Smooth muscle cell (in vitro differentiated cells): ENCODE data around the gene TMEM91. TPM values are rescaled to one million over a fixed set of nuclear protein-coding genes. Genes with fewer than 3 reads are reported as not detected.
"Not testable (repeated sequence)": the region's sequence is repeated elsewhere in the genome, so short reads cannot be mapped to it uniquely, and the experiment has no call there.

ENCODE experiments used
- DNase-seq: peaks from one replicate; lab custom pipeline; 2025; ENCODE audit not compliant: unreplicated experiment; lab: John Stamatoyannopoulos, UW
- H2AFZ ChIP-seq: fragments of 200-600 bp; sonication (generic); 2 replicates; pipeline ENCODE4 v1.6.0; 2016; ENCODE audit warnings: antibody characterized with exemption, low read depth, mild to moderate bottlenecking
- H3F3A ChIP-seq: fragments of 200-600 bp; sonication (generic); 2 replicates; pipeline ENCODE4 v1.6.0; 2017; ENCODE audit warnings: antibody characterized with exemption, low read depth
- H3K27ac ChIP-seq: fragments of 200-600 bp; sonication (generic); 2 replicates; pipeline ENCODE4 v1.5.1; 2016; ENCODE audit warnings: low read depth, mild to moderate bottlenecking
- H3K27me3 ChIP-seq: fragments of 200-600 bp; sonication (generic); 2 replicates; pipeline ENCODE4 v1.6.1; 2016; ENCODE audit warnings: low read depth, mild to moderate bottlenecking
- H3K36me3 ChIP-seq: fragments of 200-600 bp; sonication (generic); 2 replicates; pipeline ENCODE4 v1.5.1; 2016; ENCODE audit warnings: low read depth
- H3K4me1 ChIP-seq: fragments of 200-600 bp; sonication (generic); 2 replicates; pipeline ENCODE4 v1.5.1; 2016; ENCODE audit warnings: low read depth
- H3K4me2 ChIP-seq: fragments of 200-600 bp; sonication (generic); 2 replicates; pipeline ENCODE4 v1.6.0; 2016; ENCODE audit warnings: mild to moderate bottlenecking
- H3K4me3 ChIP-seq: fragments of 200-600 bp; sonication (generic); 2 replicates; pipeline ENCODE4 v1.5.1; 2016; ENCODE audit warnings: mild to moderate bottlenecking
- H3K79me2 ChIP-seq: fragments of 200-600 bp; sonication (generic); 2 replicates; pipeline ENCODE4 v1.6.0; 2016; ENCODE audit warnings: low read depth, mild to moderate bottlenecking
- H3K9ac ChIP-seq: fragments of 200-600 bp; sonication (generic); 2 replicates; pipeline ENCODE4 v1.6.0; 2016; ENCODE audit warnings: low read depth
- H3K9me3 ChIP-seq: fragments of 200-600 bp; sonication (generic); replicated peaks from 2 replicates; pipeline ENCODE4 v1.5.1; 2016; ENCODE audit warnings: low read depth
- H4K20me1 ChIP-seq: fragments of 200-600 bp; sonication (generic); 2 replicates; pipeline ENCODE4 v1.6.0; 2016; ENCODE audit warnings: low read depth
- WGBS: methylation state at CpG from one replicate; pipeline ENCODE4 v1.1.7; 2016; ENCODE audit warnings: low lambda C conversion rate; 5-methylcytosine and 5-hydroxymethylcytosine counted together
- polyA plus RNA-seq: library from polyadenylated mRNA; unstranded; fragments of >200 nt; fragmentation: Nextera tagmentation; extraction: Ambion mirVana; gene quantifications from 2 replicates; pipeline ENCODE4 v1.2.1, GENCODE V29; 2016
- total RNA-seq: library from RNA; depleted of rRNA; stranded (reverse); fragments of >200 nt; gene quantifications from 2 replicates; pipeline ENCODE4 v1.2.3, GENCODE V29; 2014
- TF ChIP-seq, protein P1 (sequence below): fragments of 200-600 bp; sonication (generic); IDR thresholded peaks from 2 replicates; pipeline ENCODE4 v1.5.1; 2017; ENCODE audit warnings: borderline replicate concordance, mild to moderate bottlenecking, antibody characterized with exemption; ENCODE audit not compliant: insufficient read depth, poor library complexity, severe bottlenecking

Gene TMEM91
- total and polyA plus RNA-seq, 2 experiments from 2014 or later: 11.0 to 24.3 TPM

DNA sequence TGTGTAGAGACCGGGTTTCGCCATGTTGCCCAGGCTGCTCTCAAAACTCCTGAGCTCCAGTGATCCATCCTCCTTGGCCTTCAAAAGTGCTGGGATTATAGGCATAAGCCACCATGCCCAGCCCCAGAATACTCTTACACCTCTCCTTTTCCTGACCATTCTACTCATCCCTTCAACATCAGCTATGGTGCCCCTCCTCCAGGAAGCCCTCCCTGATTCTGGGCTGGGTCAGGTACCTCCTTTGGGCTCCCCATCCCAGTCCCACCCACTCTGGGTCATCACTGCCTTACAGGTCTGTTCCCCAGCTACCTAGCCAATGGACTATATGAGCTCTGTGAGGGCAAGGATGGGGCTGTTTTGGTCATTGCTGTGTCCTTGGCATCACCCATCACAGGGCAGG is 32.2 kb upstream of the TMEM91 start:
- Histone ChIP-seq H3K79me2 (peaks cover 65% of the 10 kb centered on the region), H3F3A (peaks cover 16% of the 10 kb centered on the region), H3K4me1 (no peaks in the 10 kb centered on the region), H3K9ac (no peak overlapping the region), H3K4me3 (no peak overlapping the region), H3K36me3 (peaks cover 3% of the 10 kb centered on the region), H3K9me3 (no peaks in the 10 kb centered on the region), H3K27me3 (no peaks in the 10 kb centered on the region), H3K27ac (no peak overlapping the region), H4K20me1 (peaks cover 94% of the 10 kb centered on the region), H2AFZ (no peak overlapping the region), H3K4me2 (no peak overlapping the region)
- DNase-seq: no peak
- TF ChIP-seq, protein P1, sequence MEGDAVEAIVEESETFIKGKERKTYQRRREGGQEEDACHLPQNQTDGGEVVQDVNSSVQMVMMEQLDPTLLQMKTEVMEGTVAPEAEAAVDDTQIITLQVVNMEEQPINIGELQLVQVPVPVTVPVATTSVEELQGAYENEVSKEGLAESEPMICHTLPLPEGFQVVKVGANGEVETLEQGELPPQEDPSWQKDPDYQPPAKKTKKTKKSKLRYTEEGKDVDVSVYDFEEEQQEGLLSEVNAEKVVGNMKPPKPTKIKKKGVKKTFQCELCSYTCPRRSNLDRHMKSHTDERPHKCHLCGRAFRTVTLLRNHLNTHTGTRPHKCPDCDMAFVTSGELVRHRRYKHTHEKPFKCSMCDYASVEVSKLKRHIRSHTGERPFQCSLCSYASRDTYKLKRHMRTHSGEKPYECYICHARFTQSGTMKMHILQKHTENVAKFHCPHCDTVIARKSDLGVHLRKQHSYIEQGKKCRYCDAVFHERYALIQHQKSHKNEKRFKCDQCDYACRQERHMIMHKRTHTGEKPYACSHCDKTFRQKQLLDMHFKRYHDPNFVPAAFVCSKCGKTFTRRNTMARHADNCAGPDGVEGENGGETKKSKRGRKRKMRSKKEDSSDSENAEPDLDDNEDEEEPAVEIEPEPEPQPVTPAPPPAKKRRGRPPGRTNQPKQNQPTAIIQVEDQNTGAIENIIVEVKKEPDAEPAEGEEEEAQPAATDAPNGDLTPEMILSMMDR: no peak
- 90% methylated on average over 2 of the region's 2 CpGs for WGBS

DNA sequence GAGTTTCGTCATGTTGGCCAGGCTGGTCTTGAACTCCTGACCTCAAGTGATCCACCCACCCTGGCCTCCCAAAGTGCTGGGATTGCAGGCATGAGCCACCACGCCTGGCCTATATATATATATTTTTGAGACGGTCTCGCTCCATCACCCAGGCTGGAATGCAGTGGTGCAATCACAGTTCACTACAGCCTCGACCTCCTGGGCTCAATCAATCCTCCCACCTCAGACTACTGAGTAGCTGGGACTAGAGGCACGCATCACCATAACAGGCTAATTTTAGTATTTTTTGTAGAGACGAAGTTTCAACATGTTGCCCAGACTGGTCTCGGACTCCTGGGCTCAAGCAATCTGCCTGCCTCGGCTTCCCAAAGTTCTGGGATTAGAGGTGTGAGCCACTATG is 29.4 kb upstream of the TMEM91 start:
- peaks cover 12% of the 10 kb centered on the region for H3F3A ChIP-seq
- H3K9me3 ChIP-seq, H3K36me3 ChIP-seq, H3K27me3 ChIP-seq, H3K9ac ChIP-seq, H3K4me3 ChIP-seq, H3K27ac ChIP-seq, H2AFZ ChIP-seq, DNase-seq, H3K4me1 ChIP-seq, H3K4me2 ChIP-seq: not testable (repeated sequence)
- 88% methylated on average over 9 of the region's 9 CpGs for WGBS
- peaks cover 80% of the 10 kb centered on the region for H3K79me2 ChIP-seq
- peaks cover 97% of the 10 kb centered on the region for H4K20me1 ChIP-seq

DNA sequence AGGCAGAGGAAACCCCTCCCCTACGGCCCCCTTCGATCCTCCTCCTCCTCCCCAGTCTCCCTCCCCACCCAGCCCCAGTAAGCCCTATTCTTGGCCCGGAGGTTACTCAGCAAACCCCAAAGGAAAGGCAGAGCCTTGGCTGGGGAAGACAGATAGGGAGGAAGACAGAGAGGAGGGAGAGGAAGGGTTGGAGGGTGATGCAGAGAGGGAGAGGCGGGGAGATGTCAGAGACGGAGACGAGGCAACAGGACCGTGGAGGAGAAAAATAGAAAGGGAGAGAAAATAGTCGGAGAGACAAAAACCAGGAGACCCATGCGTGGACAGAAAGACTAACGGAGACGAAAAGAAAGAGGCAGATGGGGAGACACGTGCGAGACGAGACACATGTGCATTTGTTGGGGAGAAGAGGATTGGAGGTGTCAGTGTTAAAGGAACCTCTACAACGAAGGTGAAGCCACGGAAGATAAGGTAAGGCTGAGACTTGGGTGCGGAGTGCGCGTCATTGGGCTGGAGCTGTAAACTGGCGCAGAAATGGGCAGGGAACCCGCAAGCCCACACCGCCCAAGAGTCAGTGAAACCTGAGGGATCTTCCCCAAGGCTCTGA is 25.5 kb upstream of the TMEM91 start:
- H3K9ac ChIP-seq: peak overlapping the region; percentile 83
- H3F3A ChIP-seq: peaks cover 17% of the 10 kb centered on the region
- H3K4me3 ChIP-seq: peak overlapping the region; percentile 76
- no peak for DNase-seq
- H3K79me2 ChIP-seq: peaks cover 76% of the 10 kb centered on the region
- TF ChIP-seq, protein P1: no peak
- H3K9me3 ChIP-seq: no peaks in the 10 kb centered on the region
- H4K20me1 ChIP-seq: peaks cover 72% of the 10 kb centered on the region
- H3K36me3 ChIP-seq: peaks cover 3% of the 10 kb centered on the region
- 4% methylated on average over 21 of the region's 22 CpGs for WGBS
- peak overlapping the region; percentile 94 for H3K4me2 ChIP-seq
- H3K4me1 ChIP-seq: no peaks in the 10 kb centered on the region
- peak overlapping the region; percentile 37 for H3K27ac ChIP-seq
- no peaks in the 10 kb centered on the region for H3K27me3 ChIP-seq
- H2AFZ ChIP-seq: no peak overlapping the region

DNA sequence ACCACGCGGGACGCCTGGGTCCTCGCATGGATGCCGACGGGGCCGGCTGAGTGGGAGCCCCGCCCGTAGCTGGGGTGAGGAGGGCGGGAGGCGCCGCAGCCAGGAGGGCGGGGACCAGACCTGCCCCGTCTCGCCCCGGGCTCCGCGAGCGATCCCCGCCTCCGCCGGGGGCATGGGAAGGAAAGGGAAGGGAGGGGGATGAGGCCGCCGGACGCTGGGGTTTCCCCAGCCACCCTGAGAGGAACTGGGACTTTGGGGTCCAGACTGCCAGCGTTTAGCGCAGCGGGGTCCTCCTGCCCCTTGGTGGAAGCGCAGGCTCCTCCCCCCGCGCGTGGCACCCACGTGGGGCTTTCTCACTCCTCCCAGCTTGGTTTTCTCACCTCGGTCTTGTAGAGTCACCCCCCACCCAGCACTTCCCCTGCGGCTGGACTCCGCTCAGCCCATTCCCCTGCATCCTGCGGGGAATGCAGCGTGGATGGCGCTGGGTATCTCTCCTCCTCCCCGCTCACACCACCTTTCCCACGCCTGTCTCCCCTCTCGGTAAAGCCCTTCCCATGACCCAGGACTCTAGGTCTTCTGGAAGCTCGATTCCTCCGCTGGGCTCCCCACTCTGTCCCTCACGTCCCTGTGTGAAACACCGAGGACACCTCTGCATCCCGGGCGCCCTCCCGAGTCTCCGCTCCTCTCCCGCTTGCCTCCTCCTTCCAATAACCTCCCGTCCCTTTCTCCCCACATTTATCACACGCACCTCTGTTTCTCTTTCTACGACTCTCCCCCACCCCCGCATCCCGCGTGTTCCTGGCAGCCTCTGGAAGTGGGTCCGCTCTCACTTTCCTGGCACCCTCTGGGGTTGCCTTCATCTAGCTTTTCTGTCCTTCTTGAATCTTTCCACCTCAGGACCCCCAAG is 24.7 kb upstream of the TMEM91 start:
- H3K9ac ChIP-seq: peak overlapping the region; percentile 83
- H3K9me3 ChIP-seq: no peaks in the 10 kb centered on the region
- H3F3A ChIP-seq: peaks cover 18% of the 10 kb centered on the region
- peak; percentile 42 for DNase-seq
- H3K36me3 ChIP-seq: peaks cover 3% of the 10 kb centered on the region
- peak overlapping the region; percentile 94 for H3K4me2 ChIP-seq
- TF ChIP-seq, protein P1: no peak
- peak overlapping the region; percentile 76 for H3K4me3 ChIP-seq
- under 1% methylated on average over 43 of the region's 58 CpGs for WGBS
- no peak overlapping the region for H2AFZ ChIP-seq
- H3K4me1 ChIP-seq: no peaks in the 10 kb centered on the region
- peaks cover 69% of the 10 kb centered on the region for H3K79me2 ChIP-seq
- no peaks in the 10 kb centered on the region for H3K27me3 ChIP-seq
- H3K27ac ChIP-seq: peak overlapping the region; percentile 37
- peaks cover 65% of the 10 kb centered on the region for H4K20me1 ChIP-seq
